Sciatic nerve (tissue), 2 donors: ENCODE data around the gene DOK7. TPM values are rescaled to one million over a fixed set of nuclear protein-coding genes. Genes with fewer than 3 reads are reported as not detected.
"Not testable (repeated sequence)": the region's sequence is repeated elsewhere in the genome, so short reads cannot be mapped to it uniquely, and the experiment has no call there.

ENCODE experiments used
- ATAC-seq: fragments of 200-7000 bp; cut with Tn5 transposase; one replicate; pipeline ENCODE4 v1.9.1; 2020; ENCODE audit warnings: mild to moderate bottlenecking, moderate library complexity
- DNase-seq: peaks from one replicate; pipeline ENCODE4 v3.0.0-alpha.2; 2020; ENCODE audit warnings: low spot score
- intact Hi-C: fragments of 100-400 bp; cut with DNase I; formaldehyde crosslinking; loops from one replicate; pipeline ENCODE4 v1.14.2; 2022
- total RNA-seq: library from RNA; stranded (reverse); fragmentation: NEBNext Ultra II Directional; extraction: Animal tissue kit (Norgen Biotek cat#: 25700); gene quantifications from one replicate; pipeline ENCODE4 v1.2.1, GENCODE V29; 2021
- donor health status: DM: no; HTN: no; CAD: no.
- donor health status: DM: no; HTN: no; CAD: no.

Gene DOK7
- total RNA-seq, 1 donor from 2014 or later = not detected

DNA sequence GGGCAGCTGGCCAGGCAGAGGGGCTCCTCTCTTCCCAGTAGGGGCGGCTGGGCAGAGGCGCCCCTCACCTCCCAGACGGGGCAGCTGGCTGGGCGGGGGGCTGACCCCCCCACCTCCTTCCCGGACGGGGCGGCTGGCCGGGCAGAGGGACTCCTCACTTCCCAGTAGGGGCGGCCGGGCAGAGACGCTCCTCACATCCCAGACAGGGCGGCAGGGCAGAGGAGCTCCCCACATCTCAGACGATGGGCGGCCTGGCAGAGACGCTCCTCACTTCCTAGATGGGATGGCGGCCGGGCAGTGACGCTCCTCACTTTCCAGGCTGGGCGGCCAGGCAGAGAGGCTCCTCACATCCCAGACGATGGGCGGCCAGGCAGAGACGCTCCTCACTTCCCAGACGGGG is 75.8 kb downstream of the DOK7 start:
- ATAC-seq, DNase-seq, intact Hi-C loops: not testable (repeated sequence)

DNA sequence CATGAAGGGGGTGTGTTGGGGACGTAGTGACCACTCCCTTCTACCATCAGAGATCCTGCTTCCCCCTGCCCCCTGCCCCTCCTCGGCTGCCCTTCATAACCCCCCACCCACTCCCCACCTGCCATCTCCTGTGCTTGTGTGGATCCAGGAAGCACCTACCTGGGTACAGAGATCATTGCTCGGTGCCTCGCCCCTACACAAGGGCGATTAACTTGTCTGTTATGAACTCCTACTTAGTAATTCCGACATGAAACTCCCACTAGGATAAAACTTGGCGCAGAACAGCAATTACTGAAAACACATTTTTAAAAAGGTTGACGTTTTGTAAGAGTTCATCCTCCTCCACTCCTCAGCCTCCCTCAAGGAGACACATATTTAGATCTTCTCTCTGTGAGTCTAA is 80.3 kb downstream of the DOK7 start:
- DNase-seq, ATAC-seq, intact Hi-C loops: not testable (repeated sequence)

Other genes with a start within 250 kb of the DOK7 start
- 1.8 TPM for gene MSANTD1, start 214.1 kb upstream of the DOK7 start, total RNA-seq
- gene RGS12, start 170.3 kb upstream of the DOK7 start, total RNA-seq = 40.7 TPM
- gene HGFAC, start 21.3 kb upstream of the DOK7 start, total RNA-seq = not detected
- 105 TPM for gene LRPAP1, start 69.1 kb downstream of the DOK7 start, total RNA-seq